GM19395 (cell line): ENCODE results near the gene EPHB1.
"Not testable (repeated sequence)": the region's sequence is repeated elsewhere in the genome, so short reads cannot be mapped to it uniquely, and the experiment has no call there.

Experiments used
- ATAC-seq: cut with Tn5 transposase; IDR thresholded peaks from one replicate; pipeline ENCODE4 v1.9.1; 2021; ENCODE audit warnings: mild to moderate bottlenecking, moderate library complexity; ENCODE audit not compliant: unreplicated experiment

EPHB1 gene

DNA sequence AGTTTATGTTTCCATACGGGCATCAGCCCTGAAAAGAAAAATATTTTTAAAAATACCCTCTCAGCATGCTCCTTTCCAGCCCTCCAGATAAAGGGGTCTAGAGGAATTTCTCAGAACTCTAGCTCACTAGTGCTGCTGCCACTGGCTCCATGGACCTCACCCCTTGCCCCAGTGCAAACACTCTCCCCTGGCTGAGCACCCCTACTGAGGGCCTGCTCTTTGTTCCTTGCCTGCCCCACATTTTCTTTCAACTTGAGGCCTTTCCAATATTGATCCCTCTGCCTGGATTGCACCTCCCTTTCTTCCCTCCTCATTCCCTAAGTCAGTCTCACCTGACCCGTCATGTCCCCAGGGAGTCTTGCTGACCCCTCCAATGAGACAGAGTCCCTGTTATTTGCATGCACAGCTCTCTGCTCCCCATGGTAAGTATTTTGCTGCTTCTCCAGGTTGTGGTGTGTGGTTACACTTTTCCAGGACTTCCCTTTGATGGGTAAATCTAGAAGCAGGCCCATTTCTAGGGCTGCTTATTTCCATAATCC is 196.5 kb downstream of the EPHB1 start:
- ATAC-seq: no peak

DNA sequence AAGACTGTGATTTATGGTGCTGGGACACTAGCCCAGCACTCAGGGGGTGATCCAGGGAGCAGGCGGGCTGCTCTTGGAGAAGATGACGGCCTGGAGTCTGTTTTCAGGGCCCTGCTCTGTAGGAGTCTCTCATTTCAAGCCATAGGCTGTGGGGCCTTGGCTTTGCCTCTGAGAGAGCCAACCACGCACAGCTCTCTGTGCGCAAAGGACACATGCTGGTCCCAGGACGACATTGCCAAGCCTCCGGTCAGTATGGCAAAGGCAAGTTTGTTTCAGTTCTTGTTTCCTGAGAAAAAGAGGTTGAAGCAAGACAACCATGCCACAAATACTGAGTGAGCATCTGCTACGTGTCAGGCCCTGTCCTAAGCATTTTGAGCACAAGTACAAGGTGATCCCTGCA is 197.1 kb downstream of the EPHB1 start:
- ATAC-seq: no peak

DNA sequence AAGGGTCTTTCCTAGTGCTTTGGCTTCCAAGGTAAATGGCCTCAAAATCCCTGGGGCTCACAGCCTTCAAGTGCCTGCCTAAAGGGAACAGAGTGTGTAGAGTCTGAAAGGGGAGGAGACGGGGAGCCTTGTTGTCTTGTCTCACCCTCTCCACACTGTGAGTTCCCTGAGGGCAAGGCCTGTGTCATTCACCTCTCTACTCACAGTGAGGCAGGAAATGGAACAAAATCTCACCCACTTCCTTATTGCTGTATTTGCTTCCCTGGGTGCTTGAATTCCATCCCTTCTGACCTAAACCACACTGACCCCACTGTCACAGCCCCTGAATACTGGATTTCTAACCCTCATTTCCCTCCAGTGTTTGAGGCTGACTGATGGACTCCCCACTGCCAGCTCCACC is 197.5 kb downstream of the EPHB1 start:
- ATAC-seq: no peak

DNA sequence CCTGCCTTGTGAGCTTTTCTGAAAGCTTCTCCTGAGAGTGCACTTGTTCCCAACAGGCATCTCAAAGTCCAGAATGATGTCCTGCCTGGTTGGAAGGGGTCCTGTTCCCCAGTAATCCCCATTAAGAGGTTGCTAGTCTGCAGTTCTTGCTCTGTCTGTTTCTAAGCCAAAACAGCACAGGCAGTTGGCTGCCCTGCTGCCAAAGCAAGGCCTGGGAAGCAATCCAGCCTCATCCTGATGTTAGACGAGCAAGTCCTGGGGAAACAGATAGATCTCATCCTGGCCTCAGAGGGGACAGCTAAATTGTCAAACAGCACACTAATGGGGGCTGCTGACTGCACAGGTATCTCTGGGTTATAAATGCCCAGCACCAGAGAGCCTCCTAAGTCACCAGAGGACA is 198.0 kb downstream of the EPHB1 start:
- ATAC-seq: no peak

DNA sequence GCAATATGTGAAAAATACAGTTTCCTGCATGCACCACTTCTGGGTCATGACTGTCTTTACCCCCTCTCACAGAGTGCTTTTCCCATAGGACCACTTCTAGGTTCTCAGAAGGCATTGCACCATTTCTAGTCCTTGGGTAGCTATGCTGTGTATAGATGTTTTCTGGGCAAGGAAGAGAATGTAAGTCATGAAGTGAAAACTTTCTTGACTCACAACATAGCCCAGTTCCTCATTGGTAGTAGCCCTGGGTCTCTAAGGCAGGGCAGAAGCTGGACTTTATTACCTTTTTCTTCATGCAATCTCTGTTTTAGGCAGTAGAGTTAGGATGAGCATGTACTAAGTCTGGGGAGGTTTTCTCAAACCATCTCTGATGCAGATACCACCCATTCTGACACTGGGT is 203.1 kb downstream of the EPHB1 start:
- ATAC-seq: peak; percentile 54

DNA sequence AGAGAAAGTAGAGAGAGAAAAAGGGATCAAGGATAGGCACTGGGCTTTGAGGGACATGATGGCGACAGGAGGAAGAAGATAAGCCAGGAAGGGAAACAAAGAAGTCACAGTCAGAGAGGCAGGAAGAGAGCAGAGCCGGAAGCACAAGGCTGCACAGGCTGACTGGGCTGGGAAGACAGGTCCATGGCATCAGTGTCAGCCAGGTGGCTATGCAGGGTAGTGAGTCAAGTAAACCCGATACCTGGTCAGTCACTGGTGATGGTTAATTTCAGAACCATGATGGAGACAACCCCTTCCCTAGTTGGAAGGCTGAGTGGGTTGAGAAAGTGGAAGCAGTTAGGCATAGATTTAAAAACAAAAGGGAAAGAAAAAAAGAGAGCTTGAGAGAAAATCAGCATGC is 203.8 kb downstream of the EPHB1 start:
- no peak for ATAC-seq

DNA sequence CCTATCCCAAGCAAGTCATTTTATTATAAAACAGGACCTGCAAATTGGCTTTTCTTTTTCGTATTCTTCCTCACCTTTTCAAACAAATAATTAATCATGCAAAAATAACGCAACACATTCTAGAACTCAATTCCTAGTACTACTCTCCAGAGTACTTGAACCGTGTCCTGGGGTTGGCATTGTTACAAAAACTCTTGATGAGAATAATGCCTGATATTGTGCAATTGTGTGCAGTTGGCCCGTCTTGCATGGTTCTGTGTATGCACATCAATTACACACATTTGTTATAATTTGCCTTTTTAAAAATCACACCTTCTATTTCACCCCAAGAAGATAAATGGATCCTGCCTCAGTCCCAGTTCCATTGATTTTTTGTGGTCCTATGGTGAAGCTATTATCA is 205.4 kb downstream of the EPHB1 start:
- ATAC-seq: no peak

DNA sequence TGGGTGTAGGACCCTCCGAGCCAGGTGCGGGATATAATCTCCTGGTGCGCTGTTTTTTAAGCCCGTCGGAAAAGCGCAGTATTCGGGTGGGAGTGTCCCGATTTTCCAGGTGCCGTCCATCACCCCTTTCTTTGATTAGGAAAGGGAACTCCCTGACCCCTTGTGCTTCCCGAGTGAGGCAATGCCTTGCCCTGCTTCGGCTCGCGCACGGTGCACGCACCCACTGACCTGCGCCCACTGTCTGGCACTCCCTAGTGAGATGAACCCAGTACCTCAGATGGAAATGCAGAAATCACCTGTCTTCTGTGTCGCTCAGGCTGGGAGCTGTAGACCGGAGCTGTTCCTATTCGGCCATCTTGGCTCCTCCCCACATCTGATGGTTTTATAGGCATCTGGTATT is 210.6 kb downstream of the EPHB1 start:
- not testable (repeated sequence) for ATAC-seq

DNA sequence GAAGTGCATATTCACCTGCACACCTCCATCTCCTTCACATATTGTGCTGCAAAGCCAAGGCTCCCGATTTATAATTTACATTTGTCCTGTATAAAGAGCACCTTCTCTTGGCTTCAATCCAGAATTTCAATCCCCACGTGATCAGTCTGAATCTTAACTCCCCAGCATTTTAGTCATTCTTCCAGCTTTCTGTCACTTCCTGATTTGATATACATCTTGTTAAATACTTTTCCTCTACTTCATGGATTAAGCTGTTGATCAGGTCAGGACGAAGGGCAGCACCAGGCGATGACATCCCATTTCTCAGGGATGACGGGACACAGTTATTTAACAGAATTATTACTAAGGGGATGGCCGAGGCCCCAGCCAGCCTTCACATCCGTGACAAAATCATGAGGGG is 212.5 kb downstream of the EPHB1 start:
- ATAC-seq: no peak

DNA sequence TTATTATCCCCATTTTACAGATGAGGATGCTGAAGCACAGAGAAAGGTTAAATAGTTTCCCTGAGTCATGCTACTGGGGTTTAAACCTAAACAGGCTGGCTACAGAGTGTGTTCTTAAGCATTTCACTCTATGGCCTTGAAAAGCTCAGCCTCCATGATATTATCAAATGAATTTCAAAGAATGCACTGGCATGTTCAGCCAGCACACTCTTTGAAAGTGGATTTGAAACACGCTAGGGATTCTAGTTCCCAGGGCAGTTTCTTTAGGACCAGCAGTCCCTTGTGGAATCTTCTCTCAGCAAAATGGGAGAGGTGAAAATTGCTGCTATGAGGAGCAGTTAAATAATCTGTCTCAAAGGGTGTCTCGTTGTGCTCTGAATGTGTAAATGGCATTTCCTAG is 213.3 kb downstream of the EPHB1 start:
- no peak for ATAC-seq

DNA sequence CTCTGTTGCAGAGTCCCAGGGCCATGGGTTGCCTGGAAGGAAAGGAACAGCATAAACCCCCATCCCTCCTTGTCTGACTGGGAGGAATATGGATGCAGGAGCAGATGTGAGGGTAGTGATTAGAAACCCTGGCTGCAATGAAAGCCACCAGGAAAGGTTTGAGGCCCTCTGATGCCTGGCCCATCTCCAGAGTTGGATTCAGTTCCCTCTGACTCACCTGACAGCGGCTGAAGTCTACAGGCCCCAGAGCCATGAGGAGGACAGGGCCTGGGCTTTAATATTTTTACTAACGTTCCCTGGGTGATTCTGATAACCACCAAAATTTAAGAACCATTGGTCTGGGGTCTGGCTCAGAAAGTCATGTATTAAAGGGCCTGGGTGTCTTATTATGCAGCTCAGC is 214.0 kb downstream of the EPHB1 start:
- ATAC-seq: no peak

DNA sequence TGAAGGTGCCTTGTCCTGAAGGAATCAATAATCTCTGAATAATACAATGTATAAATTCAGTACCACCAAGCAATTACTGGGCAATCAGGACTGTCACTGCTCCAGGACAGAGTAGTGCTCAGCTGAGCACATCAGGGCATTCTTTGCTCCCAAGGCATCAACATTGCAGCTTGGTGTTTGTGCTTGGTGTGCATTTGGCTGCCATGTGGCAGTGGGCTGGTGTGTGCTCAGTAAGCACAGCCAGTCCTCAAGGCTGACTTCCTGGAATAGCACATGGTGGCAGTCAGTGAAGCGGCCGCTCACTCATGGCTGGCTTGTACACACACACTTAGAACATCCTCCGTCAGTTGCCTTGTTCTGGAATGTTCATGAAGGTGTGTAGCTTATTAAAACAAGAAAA is 217.0 kb downstream of the EPHB1 start:
- ATAC-seq: no peak

DNA sequence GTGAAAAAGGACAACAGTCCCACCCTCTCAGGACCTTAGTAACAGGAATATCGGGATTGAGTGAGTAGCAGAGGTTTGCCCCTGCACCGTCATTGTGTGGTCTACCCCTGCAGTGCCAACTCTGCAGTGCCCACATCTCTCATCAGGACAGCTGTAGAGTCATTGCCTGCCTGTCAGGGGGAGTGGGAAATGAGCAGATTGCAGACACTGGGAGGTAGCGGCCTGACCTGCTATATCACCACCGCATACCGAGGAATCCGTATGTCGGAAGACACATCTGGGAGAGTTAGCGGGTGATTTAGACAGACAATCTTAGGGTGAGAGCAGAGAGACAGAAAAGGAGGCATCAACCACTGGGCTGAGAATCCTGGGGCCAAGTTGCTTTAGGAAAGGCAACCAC is 218.1 kb downstream of the EPHB1 start:
- no peak for ATAC-seq

DNA sequence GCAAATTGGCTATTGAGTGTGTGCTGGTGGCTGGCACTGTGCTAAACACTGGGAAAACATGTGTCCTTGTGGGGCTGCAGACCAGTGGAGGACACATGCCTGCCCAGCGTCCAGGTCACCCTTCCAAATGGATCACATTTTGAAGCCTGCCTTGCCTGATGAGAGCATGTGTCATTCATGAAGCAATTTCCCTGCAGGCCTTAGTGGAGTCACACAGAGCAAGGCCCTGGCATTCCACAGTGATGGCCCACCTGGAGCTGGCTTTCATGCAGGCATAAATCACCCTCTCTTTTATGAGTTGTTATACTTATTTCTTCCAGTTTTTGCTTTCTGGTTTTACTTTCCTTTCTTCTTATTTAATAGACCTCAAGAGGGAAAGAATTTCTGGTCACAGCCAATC is 219.5 kb downstream of the EPHB1 start:
- no peak for ATAC-seq

DNA sequence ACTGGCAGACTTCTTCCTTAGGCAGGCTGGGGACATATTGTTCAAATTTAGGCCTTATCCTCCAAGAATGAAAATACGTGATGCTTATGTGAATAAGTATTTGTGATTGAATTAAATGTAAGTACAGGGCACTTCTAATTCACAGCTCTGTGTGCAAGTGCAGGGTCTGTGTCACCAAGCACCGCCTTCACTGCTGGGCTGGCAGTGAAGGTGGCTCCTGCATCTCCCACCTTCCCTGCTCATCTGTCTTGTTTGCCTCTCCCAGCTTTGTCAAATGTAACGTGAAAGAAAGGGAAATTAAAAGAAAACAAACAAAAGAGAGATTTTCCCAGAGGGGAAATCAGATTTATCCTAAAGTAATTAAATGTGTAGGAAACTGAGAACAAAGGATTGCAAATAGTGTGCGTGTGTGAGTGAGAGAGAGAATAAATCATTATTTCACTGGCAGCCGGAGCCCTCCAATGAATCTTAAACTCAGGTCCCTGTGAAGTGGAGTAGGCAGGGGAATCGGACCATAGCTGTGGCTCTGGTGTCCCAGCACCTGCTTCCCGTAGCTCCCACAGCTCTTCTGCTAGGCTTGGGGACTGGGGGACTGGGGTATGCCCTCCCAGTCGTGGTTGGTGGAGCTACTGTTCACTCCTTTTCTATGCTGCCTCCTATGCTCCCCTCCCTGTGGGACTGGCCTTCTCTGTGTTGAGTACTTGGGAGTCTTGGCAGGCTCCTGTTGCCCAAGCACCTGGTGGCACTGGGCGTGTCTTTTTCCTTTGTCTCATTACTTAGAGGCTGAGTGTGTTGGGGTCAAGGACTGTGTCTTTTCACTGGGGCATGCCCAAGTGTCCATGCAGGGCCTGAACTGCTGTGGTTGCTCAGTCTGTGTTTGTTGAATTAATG is 222.2 kb downstream of the EPHB1 start:
- ATAC-seq: no peak

DNA sequence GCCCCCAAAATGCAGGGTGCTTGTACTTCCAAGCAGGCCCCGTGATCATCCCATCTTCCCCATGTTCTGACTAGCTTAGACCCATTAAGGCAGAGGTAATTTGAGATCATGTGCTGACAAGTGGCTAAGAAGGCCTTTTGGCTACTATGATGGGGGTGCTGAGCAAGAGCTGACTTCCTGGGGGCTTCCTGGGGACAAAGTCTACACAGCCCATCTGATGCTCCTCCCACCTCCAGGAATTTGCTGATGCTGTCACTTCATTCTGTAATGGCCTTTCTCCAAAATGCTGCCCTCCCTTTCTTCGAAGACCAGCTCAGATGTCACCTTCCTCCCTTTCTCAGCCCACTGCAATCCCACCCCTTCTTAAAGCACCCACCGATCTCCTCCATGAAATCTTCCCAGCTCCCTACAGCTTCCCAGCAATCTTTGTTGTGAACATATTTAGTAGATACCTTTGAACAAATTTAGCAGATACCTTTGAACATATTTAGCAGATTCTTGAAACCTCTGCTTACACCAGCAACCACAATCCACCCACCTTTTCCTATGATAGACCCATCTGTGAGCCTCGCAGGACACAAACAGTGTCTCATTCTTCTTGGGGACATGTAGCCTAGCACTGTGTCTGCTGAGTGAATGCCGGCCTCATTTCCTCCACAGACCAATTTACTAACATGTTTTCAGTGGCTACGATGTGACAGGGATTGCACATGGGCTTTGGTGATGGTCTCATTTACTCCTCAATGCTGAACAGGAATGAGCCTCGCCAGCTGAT is 223.3 kb downstream of the EPHB1 start:
- ATAC-seq: peak; percentile 94

DNA sequence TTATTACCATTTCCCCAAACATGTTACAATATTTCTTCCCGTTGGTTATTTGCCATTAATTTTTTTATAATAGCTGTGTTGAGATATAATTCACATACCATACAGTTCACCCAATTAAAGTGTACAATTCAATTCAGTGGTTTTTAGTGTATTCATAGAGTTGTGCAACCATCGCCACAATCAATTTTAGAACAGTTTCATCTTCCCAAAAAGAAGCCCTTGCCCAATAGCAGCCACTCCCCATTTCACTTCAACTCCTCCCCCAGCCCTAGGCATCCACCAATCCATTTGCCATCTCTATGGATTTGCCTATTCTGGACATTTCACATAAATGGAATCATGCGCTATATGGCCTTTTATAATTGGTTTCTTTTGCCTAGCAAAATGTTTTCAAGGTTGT is 225.1 kb downstream of the EPHB1 start:
- no peak for ATAC-seq

DNA sequence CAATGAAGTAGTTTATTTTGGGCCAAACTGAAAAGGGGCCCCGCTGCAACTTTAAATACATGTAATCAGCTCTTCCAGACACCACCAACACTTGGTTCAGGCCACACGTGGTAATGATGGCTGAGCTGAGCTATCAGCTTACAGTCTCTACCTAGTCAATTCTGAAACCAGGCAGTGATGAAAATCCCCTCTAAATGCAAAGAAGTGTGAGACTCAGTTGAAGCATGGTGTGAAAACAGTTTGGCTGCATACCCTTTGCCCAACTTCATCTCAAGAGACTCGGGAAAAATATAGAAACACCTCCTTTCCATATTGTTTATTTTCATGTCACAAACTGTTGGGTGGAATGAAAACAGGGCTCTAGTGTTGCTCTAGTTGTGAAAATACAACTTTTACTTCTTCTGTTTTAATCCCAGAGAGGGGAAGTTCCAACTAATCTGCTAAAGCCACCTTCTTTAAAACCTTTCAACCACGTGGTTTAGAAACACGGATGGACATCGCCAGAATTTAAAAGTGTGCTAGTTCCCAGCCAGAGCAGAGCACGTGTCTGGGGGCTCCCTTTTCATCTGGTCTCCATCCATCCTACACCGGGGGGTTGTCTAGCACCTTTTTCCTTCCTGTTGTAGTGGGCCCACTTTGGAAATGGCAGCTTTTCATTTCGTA is 229.1 kb downstream of the EPHB1 start:
- ATAC-seq: peak; percentile 88

DNA sequence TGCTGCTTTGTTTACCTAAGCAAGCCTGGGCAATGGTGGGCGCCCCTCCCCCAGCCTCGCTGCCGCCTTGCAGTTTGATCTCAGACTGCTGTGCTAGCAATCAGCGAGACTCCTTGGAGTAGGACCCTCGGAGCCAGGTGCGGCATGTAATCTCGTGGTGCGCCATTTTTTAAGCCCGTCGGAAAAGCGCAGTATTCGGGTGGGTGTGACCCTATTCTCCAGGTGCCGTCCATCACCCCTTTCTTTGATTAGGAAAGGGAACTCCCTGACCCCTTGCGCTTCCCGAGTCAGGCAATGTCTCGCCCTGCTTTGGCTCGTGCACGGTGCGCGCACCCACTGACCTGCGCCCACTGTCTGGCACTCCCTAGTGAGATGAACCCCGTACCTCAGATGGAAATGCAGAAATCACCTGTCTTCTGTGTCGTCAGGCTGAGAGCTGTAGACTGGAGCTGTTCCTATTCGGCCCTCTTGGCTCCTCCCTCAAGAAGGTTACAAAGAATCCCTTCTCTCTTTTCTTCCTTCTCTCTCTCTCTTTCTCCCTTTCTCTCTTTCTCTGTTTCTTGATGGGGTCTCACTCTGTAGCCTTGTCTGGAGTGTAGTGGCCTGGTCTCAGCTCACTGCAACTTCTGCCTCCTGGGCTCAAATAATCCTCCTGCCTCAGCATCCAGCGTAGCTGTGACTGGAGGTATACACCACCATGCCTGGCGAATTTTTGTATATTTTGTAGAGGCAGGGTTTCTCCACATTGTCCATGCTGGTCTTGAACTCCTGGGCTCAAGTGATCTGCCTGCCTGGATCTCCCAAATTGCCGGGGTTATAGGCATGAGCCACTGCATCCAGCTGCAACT is 235.9 kb downstream of the EPHB1 start:
- not testable (repeated sequence) for ATAC-seq

DNA sequence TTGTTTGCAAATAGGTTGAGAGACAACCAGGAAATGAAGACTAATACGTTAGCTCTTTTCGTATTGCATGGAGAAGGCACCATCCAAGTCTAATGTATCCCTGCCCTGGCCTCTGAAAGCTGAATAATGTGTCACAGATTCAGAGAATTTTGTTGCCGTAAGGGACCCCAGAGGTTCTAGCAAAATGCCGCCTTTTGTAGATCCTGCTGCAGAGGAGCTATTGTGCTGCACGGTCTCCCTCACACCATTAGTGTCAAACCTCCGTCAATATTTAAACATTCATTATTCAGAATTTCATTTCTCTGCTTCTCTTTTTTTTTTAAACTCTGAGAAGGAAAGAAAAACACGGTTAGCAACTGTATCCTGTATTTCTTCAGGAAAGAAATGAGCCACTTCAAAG is 238.7 kb downstream of the EPHB1 start:
- ATAC-seq: no peak
